AG09319 (cell line): ENCODE results near the gene RDH13.

ENCODE experiments used
- DNase-seq: peaks from one replicate; pipeline ENCODE4 v3.0.0-alpha.2; 2010; ENCODE audit warnings: low read depth; ENCODE audit errors: extremely low read depth
- CTCF ChIP-seq: IDR thresholded peaks from 2 replicates; pipeline ENCODE4 v1.5.1; 2011; ENCODE audit warnings: low read depth, mild to moderate bottlenecking, inconsistent platforms, low read length, moderate library complexity

RDH13 gene

DNA sequence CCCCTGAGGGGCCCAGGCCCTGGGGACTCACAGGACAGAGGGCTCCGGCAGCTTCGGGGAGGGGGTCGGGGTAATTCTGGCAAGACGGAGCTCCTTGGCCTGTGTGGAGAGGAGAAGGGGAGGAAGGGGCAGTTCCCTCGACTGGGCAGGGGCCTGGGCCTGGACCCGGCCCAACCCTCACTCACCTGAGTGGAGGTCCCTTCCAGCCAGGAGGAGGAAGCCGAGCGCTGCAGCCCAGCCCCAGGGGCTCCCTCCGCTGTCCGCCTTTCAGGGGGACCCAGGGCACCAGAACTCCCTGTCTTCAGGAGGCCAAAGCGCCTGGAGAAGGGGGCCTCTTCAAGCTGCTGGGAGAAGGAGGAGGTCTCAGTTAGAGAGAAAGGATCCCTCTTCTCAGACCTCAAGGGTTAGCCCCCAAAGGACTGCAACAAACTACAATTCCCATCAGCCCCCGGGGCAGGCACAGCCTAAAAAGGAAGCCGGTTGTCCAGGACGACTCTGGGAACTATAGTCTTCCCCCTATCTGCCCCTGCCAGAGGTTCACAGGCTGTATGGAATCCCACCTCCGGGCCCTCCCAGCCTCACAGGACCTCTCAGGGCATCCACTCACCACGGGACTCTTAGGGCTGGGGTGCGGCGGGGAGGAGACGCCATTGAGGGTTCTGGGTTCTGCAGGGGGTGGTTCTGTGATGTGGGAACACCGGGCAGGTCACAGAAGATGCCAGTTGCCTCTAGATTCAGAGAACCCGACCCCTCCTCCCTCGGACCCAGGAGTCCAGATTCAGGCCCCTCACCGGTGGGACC lies 32.5 kb upstream of the RDH13 start:
- no peak for TF ChIP-seq CTCF
- DNase-seq = no peak

- no peak for DNase-seq
- TF ChIP-seq CTCF = no peak
These were observed 31.7 kb upstream of the RDH13 start for GRCh38 chr19:55094456-55095259.

- no peak for TF ChIP-seq CTCF
- DNase-seq = no peak
These were observed 29.7 kb upstream of the RDH13 start for GRCh38 chr19:55092423-55093318.

GRCh38 chr19:55091955-55092354 lies 29.0 kb upstream of the RDH13 start:
- no peak for DNase-seq
- no peak for TF ChIP-seq CTCF

- DNase-seq = no peak
- no peak for TF ChIP-seq CTCF
These were observed 28.4 kb upstream of the RDH13 start for GRCh38 chr19:55091126-55091910.

DNA sequence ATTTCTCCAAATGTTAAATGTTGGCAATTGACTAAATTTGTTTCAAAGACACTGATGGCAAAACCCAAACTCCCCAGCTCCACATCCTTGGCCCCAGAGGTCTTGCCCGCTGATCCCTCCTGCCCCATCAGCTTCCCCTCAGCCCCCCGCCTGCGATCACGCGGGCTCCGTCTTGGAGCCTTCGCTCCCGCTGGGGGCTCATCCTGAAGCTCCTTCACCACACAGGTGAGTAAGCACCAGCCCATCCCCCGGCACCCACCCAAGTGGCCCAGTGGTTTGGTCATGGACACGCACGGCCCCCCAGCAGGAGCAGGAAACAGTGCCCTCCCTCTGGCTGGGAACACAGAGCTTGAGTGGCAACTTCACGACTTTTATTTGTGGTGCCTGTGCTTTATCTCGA lies 27.6 kb upstream of the RDH13 start:
- DNase-seq = no peak
- no peak for TF ChIP-seq CTCF
